Liver (tissue), 9 donors: ENCODE measurements around the gene GPR107. TPM values are rescaled to one million over a fixed set of nuclear protein-coding genes. Genes with fewer than 3 reads are reported as not detected.

Source experiments
- DNase-seq: peaks from one replicate; pipeline ENCODE4 v3.0.0-alpha.2; 2017; ENCODE audit warnings: low spot score
- H3K27ac ChIP-seq, 2 donors: one replicate each; pipeline ENCODE4 v1.7.0; 2013; ENCODE audit warnings: inconsistent platforms in 2 of 2, low read length in 2 of 2, control low read depth in 1 of 2, low read depth in 1 of 2, mild to moderate bottlenecking in 1 of 2
- H3K27me3 ChIP-seq, 4 donors: one replicate each; pipeline versions ENCODE4 v1.6.1 to v1.7.0; 2013; ENCODE audit warnings: low read length in 3 of 4, inconsistent platforms in 1 of 4, mild to moderate bottlenecking in 1 of 4, moderate library complexity in 1 of 4; ENCODE audit not compliant: control insufficient read depth in 4 of 4, insufficient read depth in 4 of 4
- H3K36me3 ChIP-seq, 4 donors: one replicate each; pipeline versions ENCODE4 v1.6.1 to v1.7.0; 2013; ENCODE audit warnings: low read length in 3 of 4, mild to moderate bottlenecking in 3 of 4, low read depth in 1 of 4, moderate library complexity in 1 of 4; ENCODE audit not compliant: control insufficient read depth in 4 of 4, insufficient read depth in 3 of 4
- H3K4me1 ChIP-seq, 4 donors: one replicate each; pipeline versions ENCODE4 v1.6.1 to v1.7.0; 2013; ENCODE audit warnings: low read length in 3 of 4, mild to moderate bottlenecking in 3 of 4, moderate library complexity in 1 of 4; ENCODE audit not compliant: control insufficient read depth in 4 of 4, insufficient read depth in 4 of 4
- H3K4me3 ChIP-seq, 3 donors: one replicate each; pipeline versions ENCODE4 v1.6.1 to v1.7.0; 2013; ENCODE audit warnings: low read length in 3 of 3, control low read depth in 1 of 3, low read depth in 1 of 3, mild to moderate bottlenecking in 1 of 3
- H3K9ac ChIP-seq, 2 donors: one replicate each; pipeline ENCODE4 v1.7.0; 2013; ENCODE audit warnings: low read length in 2 of 2, mild to moderate bottlenecking in 2 of 2, moderate library complexity in 2 of 2, control low read depth in 1 of 2, low read depth in 1 of 2
- H3K9me3 ChIP-seq, 4 donors: one replicate each; pipeline versions ENCODE4 v1.6.1 to v1.7.0; 2013; ENCODE audit warnings: low read length in 3 of 4; ENCODE audit not compliant: control insufficient read depth in 4 of 4
- FOXA1 ChIP-seq: IDR thresholded peaks from 2 replicates; pipeline ENCODE4 v1.6.1; 2016; ENCODE audit warnings: antibody characterized with exemption
- FOXA2 ChIP-seq: IDR thresholded peaks from 2 replicates; pipeline ENCODE4 v1.6.1; 2016; ENCODE audit warnings: antibody characterized with exemption
- GABPA ChIP-seq, 2 donors: IDR thresholded peaks in 1 of 2; conservative IDR thresholded peaks in 1 of 2; 2 replicates each; pipeline ENCODE4 v1.6.1; 2016; ENCODE audit warnings: antibody characterized with exemption in 2 of 2, mild to moderate bottlenecking in 1 of 2, moderate library complexity in 1 of 2
- HNF4A ChIP-seq, 2 donors: conservative IDR thresholded peaks; 2 replicates each; pipeline ENCODE4 v1.6.1; 2016; ENCODE audit warnings: antibody characterized with exemption in 2 of 2, mild to moderate bottlenecking in 2 of 2
- HNF4G ChIP-seq: IDR thresholded peaks from 2 replicates; pipeline ENCODE4 v1.6.1; 2016; ENCODE audit warnings: antibody characterized with exemption
- JUND ChIP-seq, 2 donors: IDR thresholded peaks; 2 replicates each; pipeline ENCODE4 v1.6.1; 2016; ENCODE audit warnings: antibody characterized with exemption in 2 of 2
- RAD21 ChIP-seq, 2 donors: IDR thresholded peaks; 2 replicates each; pipeline ENCODE4 v1.6.1; 2016; ENCODE audit warnings: antibody characterized with exemption in 2 of 2, mild to moderate bottlenecking in 2 of 2
- REST ChIP-seq: IDR thresholded peaks from 2 replicates; pipeline ENCODE4 v1.6.1; 2016; ENCODE audit warnings: antibody characterized with exemption, mild to moderate bottlenecking
- RXRA ChIP-seq, 2 donors: IDR thresholded peaks; 2 replicates each; pipeline ENCODE4 v1.6.1; 2017 to 2018; ENCODE audit warnings: antibody characterized with exemption in 2 of 2, mild to moderate bottlenecking in 1 of 2
- SP1 ChIP-seq: IDR thresholded peaks from 2 replicates; pipeline ENCODE4 v1.6.1; 2018; ENCODE audit warnings: antibody characterized with exemption, mild to moderate bottlenecking
- TAF1 ChIP-seq: conservative IDR thresholded peaks from 2 replicates; pipeline ENCODE4 v1.6.1; 2016; ENCODE audit warnings: antibody characterized with exemption, mild to moderate bottlenecking
- YY1 ChIP-seq: IDR thresholded peaks from 2 replicates; pipeline ENCODE4 v1.6.1; 2016; ENCODE audit warnings: antibody characterized with exemption, mild to moderate bottlenecking
- WGBS: extraction: QIAGEN DNeasy Blood & Tissue Kit; methylation state at CpG from one replicate; pipeline ENCODE4 v1.1.7; 2013; 5-methylcytosine and 5-hydroxymethylcytosine counted together
- polyA plus RNA-seq, 2 donors: library from polyadenylated mRNA; stranded (reverse) in 1 of 2; unstranded in 1 of 2; fragments of 200-250 nt in 1 of 2; fragments of >200 nt in 1 of 2; fragmentation: Nextera tagmentation in 1 of 2; extraction: Ambion mirVana in 1 of 2; gene quantifications; one replicate each; pipeline versions ENCODE4 v1.2.1 to v1.2.3, GENCODE V29; 2013 to 2015
- total RNA-seq, 2 donors: library from RNA; depleted of rRNA; stranded (reverse); fragments of >200 nt; gene quantifications; one replicate each; pipeline ENCODE4 v1.2.3, GENCODE V29; 2014
- TF ChIP-seq, protein P1 (sequence below): IDR thresholded peaks from 2 replicates; pipeline ENCODE4 v1.6.1; 2016; ENCODE audit warnings: antibody characterized with exemption
- TF ChIP-seq, protein P2 (sequence below): IDR thresholded peaks from 2 replicates; pipeline ENCODE4 v1.6.1; 2016; ENCODE audit warnings: antibody characterized with exemption
- TF ChIP-seq, protein P3 (sequence below): fragments of 150-350 bp; IDR thresholded peaks from 2 replicates; pipeline ENCODE4 v1.5.1; 2017; ENCODE audit warnings: improper control_type of control experiment, low read depth, low read length; ENCODE audit not compliant: missing input control
- donor health status: healthy.
- donor health status: healthy.
- donor health status: healthy.
- donor health status: healthy.
- donor health status: healthy.

Gene GPR107
- total and polyA plus RNA-seq, 4 donors, result 3.8 to 17.2 (median 11.4) TPM

- Histone ChIP-seq H3K4me3 (no peak overlapping the region), H3K4me1 (no peaks in the 10 kb centered on the region), H3K9me3 (no peaks in the 10 kb centered on the region), H3K27me3 (no peaks in the 10 kb centered on the region), H3K27ac (no peak overlapping the region), H3K9ac (no peak overlapping the region), H3K36me3 (peaks cover 5 to 34% (median 15%) of the 10 kb centered on the region in 4 donors)
- TF ChIP-seq RXRA (IDR thresholded peaks at IDR 0.05) (no peak), SP1 (no peak), GABPA (IDR thresholded peaks at IDR 0.05 in 1 of 2, conservative IDR thresholded peaks at IDR 0.05 in 1 of 2) (no peak), FOXA2 (no peak), FOXA1 (no peak), REST (no peak), YY1 (no peak)
- TF ChIP-seq, protein P1, sequence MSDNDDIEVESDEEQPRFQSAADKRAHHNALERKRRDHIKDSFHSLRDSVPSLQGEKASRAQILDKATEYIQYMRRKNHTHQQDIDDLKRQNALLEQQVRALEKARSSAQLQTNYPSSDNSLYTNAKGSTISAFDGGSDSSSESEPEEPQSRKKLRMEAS, result no peak
- no peak for DNase-seq
Measured at GRCh38 chr9:130114741-130115140, 61.0 kb downstream of the GPR107 start.

DNA sequence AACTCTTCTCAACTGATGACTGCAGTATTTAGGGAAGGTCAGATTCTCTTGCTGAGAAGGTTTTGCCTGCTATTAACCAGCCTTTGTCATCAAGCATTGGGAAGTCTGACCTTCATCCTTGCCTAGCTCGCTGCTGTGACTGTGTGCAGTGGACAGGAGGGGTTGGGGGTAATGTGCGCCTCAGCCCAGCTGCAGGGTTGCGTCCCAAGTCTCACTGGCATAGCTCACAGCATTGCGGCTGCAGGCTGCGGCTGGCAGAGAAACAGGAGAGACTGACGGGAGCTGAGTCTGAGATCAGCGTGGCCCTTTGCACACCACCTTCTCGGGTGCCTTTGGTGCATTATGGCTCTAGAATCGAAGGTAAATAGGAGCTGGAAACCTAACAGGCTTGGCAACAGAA lies 62.6 kb downstream of the GPR107 start:
- H3K27ac ChIP-seq, result no peak overlapping the region
- no peak for DNase-seq
- H3K4me3 ChIP-seq, result no peak overlapping the region
- no peaks in the 10 kb centered on the region for H3K9me3 ChIP-seq
- WGBS, result 99% methylated on average over 9 of the region's 9 CpGs
- H3K27me3 ChIP-seq, result no peaks in the 10 kb centered on the region
- H3K4me1 ChIP-seq, result no peaks in the 10 kb centered on the region
- no peak overlapping the region for H3K9ac ChIP-seq
- peaks cover 4 to 31% (median 12%) of the 10 kb centered on the region in 4 donors for H3K36me3 ChIP-seq
- TF ChIP-seq JUND (IDR thresholded peaks at IDR 0.05) (no peak), SP1 (no peak), TAF1 (no peak), GABPA (IDR thresholded peaks at IDR 0.05 in 1 of 2, conservative IDR thresholded peaks at IDR 0.05 in 1 of 2) (no peak), RXRA (IDR thresholded peaks at IDR 0.05) (no peak), YY1 (no peak), FOXA1 (no peak), HNF4G (no peak), HNF4A (conservative IDR thresholded peaks at IDR 0.05) (no peak), RAD21 (IDR thresholded peaks at IDR 0.05) (no peak), FOXA2 (no peak)
- TF ChIP-seq, protein P2, sequence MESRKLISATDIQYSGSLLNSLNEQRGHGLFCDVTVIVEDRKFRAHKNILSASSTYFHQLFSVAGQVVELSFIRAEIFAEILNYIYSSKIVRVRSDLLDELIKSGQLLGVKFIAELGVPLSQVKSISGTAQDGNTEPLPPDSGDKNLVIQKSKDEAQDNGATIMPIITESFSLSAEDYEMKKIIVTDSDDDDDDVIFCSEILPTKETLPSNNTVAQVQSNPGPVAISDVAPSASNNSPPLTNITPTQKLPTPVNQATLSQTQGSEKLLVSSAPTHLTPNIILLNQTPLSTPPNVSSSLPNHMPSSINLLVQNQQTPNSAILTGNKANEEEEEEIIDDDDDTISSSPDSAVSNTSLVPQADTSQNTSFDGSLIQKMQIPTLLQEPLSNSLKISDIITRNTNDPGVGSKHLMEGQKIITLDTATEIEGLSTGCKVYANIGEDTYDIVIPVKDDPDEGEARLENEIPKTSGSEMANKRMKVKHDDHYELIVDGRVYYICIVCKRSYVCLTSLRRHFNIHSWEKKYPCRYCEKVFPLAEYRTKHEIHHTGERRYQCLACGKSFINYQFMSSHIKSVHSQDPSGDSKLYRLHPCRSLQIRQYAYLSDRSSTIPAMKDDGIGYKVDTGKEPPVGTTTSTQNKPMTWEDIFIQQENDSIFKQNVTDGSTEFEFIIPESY, result no peak
- TF ChIP-seq, protein P1, result no peak
- TF ChIP-seq, protein P3, sequence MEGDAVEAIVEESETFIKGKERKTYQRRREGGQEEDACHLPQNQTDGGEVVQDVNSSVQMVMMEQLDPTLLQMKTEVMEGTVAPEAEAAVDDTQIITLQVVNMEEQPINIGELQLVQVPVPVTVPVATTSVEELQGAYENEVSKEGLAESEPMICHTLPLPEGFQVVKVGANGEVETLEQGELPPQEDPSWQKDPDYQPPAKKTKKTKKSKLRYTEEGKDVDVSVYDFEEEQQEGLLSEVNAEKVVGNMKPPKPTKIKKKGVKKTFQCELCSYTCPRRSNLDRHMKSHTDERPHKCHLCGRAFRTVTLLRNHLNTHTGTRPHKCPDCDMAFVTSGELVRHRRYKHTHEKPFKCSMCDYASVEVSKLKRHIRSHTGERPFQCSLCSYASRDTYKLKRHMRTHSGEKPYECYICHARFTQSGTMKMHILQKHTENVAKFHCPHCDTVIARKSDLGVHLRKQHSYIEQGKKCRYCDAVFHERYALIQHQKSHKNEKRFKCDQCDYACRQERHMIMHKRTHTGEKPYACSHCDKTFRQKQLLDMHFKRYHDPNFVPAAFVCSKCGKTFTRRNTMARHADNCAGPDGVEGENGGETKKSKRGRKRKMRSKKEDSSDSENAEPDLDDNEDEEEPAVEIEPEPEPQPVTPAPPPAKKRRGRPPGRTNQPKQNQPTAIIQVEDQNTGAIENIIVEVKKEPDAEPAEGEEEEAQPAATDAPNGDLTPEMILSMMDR, result no peak
